Activated CD8-positive, alpha-beta memory T cell treated with anti-CD3 and anti-CD28 coated beads, Interleukin-2, amount 50 U/mL, for 24 hours (primary cell): ENCODE results near the gene NSF.

Source experiments
- DNase-seq: peaks from one replicate; pipeline ENCODE4 v3.0.0-alpha.2; 2020; ENCODE audit errors: extremely low read depth

Gene NSF

DNA sequence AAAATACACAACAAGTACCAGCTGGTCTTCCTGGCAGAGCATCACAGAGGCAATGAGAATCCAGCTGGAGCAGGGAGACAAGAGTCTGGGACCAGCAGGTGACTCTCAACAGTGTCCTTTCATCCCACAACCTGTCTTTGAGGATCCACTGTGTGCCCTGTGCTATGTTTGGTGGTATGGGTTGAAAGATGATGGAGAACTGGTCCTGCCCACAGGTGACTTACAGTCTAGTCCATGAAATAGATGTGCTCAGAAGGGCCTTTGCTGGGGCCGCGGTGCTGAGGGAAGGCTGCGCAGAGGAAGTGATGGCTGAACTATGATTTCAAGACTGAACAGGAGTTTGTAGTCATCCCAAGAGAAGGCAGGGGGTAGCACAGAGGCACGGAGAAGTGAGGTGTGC is 210.1 kb downstream of the NSF start:
- no peak for DNase-seq

DNA sequence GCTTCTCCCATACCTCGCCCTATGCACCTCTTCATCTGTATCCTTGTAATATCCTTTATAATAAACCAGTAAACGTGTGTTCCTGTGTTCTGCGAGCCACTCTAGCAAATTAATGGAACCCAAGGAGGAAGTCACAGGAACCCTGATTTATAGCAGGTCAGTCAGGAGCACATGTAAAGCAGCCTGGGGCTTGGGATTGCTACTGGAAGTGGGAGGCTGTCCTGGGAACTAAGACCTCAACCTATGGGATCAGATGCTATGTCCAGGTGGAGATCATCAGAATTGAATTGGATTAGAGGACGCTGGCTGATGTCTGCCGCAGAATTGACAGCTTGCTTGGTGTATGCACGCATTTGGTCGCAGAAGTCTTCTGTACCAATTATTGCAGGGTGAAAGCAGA is 212.3 kb downstream of the NSF start:
- no peak for DNase-seq

DNA sequence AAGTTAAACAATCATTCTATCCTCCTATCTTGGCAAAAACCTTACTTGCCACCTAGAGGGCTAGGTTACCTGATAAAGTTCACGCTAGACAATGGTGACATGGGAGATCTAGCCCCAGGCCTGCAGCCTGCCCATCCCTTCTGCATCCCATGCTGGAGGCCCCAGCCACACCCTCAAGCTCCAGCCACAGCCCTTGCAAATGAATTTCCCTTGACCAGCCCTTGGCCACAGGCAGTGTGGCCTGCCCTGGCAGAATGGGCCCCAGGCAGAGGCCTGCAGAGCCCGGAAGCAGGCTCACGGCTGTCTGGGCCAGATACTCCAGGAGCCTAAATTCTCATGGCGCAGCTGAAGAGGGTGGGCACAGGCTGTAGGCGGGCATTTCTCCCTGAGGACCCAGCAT is 213.1 kb downstream of the NSF start:
- DNase-seq: no peak

DNA sequence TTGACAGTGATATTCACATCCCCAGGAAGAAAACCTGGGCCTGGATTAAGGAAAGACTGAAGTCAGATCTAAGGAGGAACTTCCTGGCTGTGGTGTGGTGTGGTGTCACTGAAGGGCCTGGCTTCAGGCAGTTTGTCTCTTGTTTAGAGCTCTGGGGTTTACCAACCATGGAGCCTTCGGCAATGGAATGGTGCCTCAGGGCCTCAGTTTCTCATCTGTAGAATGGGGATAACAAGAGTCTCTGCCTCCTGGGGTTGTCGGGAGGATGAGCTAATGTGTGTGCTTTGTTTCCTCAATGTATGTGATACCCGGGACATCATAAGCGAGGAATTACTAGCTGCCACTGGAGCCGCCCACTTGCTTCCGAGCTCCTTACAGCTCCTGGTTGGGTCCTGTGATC is 215.3 kb downstream of the NSF start:
- no peak for DNase-seq
